Neural progenitor cell (in vitro differentiated cells): Measurements from ENCODE around the gene SDK2.

ENCODE experiments used
- CTCF ChIP-seq: fragments of 200-600 bp; sonication (generic); IDR thresholded peaks from 2 replicates; pipeline ENCODE4 v1.5.1; 2017; ENCODE audit warnings: antibody characterized with exemption, mild to moderate bottlenecking
- EZH2 ChIP-seq: fragments of 200-600 bp; sonication (generic); IDR thresholded peaks from 2 replicates; pipeline ENCODE4 v1.6.1; 2017; ENCODE audit warnings: antibody characterized with exemption, mild to moderate bottlenecking, moderate library complexity
- EZH2phosphoT487 ChIP-seq: fragments of 200-600 bp; sonication (generic); IDR thresholded peaks from 2 replicates; pipeline ENCODE4 v1.6.1; 2017; ENCODE audit warnings: antibody characterized with exemption

DNA sequence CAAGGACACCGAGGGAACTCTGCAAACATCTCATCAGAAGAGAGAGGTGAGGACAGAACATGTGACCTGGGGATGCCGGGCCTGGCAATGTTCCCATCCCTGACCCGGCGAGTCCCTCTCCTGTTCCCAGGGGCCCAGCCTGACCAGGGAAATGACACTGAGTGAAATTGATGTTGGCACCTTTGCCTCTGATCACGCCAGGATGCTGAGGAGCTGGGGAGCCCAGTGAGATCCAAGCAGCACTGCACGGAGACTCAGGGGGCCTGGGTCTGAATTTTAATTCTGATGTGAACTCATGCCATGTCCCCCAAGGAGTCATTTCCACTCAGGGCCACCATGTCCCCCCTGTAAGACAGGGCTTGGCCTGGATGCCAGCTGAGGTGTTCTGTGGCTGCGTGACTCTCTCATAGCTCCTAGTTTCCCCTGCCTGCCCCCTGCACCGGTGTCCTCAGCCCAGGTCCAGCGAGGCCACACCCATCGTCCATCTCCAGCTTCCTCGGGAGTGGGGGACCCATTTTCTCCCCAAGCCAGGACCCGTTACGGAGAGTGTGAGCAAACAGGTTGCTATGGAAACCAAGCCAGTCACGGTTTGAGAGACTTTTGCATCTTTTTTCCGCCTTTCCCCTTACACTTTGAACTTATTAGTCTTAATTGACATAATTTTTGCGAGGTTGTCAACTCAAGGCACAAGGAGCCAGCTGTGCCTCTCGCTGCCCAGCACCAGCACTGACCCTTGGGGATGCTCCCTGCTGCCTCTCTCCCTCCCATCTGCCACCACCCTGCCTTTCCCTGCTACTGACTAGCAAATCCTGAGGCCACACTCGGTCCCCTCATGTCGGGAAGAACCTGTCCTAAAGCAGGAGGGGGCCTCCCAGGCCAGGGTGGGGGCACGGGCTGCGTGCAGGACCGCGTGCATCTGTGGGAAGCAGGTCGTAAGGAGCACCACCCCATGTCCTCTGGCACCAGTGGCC, 150.0 kb downstream of the SDK2 start:
- TF ChIP-seq CTCF (no peak), EZH2phosphoT487 (no peak), EZH2 (no peak)
